Heart right ventricle (tissue), 16 donors: ENCODE results near the gene MAP2K5. TPM values are rescaled to one million over a fixed set of nuclear protein-coding genes. Genes with fewer than 3 reads are reported as not detected.

ENCODE experiments used
- ATAC-seq, 8 donors: fragments of 200-7000 bp; cut with Tn5 transposase; one replicate each; pipeline ENCODE4 v1.9.1; 2020; ENCODE audit warnings: mild to moderate bottlenecking in 8 of 8, moderate library complexity in 8 of 8, moderate number of reproducible peaks in 1 of 8
- DNase-seq, 2 donors: peaks; one replicate each; pipeline ENCODE4 v3.0.0-alpha.2; 2020
- H3K27ac ChIP-seq, 10 donors: fragments of 200-600 bp; sonication (generic) in 2 of 10; one replicate each; pipeline versions ENCODE4 v1.5.0 to v1.8.0; 2020 to 2022; ENCODE audit warnings: mild to moderate bottlenecking in 3 of 10
- H3K27me3 ChIP-seq, 7 donors: fragments of 200-600 bp; one replicate each; pipeline ENCODE4 v1.8.0; 2021 to 2022; ENCODE audit warnings: mild to moderate bottlenecking in 2 of 7
- H3K36me3 ChIP-seq, 9 donors: fragments of 200-600 bp; sonication (generic) in 1 of 9; one replicate each; pipeline versions ENCODE4 v1.5.0 to v1.8.0; 2020 to 2022; ENCODE audit warnings: mild to moderate bottlenecking in 2 of 9
- H3K4me1 ChIP-seq, 9 donors: fragments of 200-600 bp; sonication (generic) in 1 of 9; one replicate each; pipeline versions ENCODE4 v1.5.0 to v1.8.0; 2020 to 2022; ENCODE audit warnings: mild to moderate bottlenecking in 4 of 9
- H3K4me3 ChIP-seq, 10 donors: fragments of 200-600 bp; sonication (generic) in 2 of 10; one replicate each; pipeline versions ENCODE4 v1.5.0 to v1.8.0; 2020 to 2022; ENCODE audit warnings: mild to moderate bottlenecking in 7 of 10, moderate library complexity in 2 of 10
- H3K9me3 ChIP-seq, 11 donors: fragments of 200-600 bp in 10 of 11; sonication (generic) in 2 of 11; one replicate each; pipeline versions ENCODE4 v1.5.0 to v1.8.0; 2013 to 2022; ENCODE audit warnings: mild to moderate bottlenecking in 2 of 11, control low read depth in 1 of 11, moderate library complexity in 1 of 11
- WGBS, 2 donors: extraction: QIAGEN DNeasy Blood & Tissue Kit; methylation state at CpG; one replicate each; pipeline ENCODE4 v1.1.7; 2013; ENCODE audit warnings: inconsistent platforms in 1 of 2; 5-methylcytosine and 5-hydroxymethylcytosine counted together
- intact Hi-C, 10 donors: fragments of 100-400 bp; cut with DNase I; formaldehyde crosslinking; loops; one replicate each; pipeline versions ENCODE4 v1.11.1 to v1.14.2; 2022
- polyA plus RNA-seq, 2 donors: library from polyadenylated mRNA; stranded (reverse); fragments of 200-250 nt; gene quantifications; one replicate each; pipeline ENCODE4 v1.2.3, GENCODE V29; 2013
- total RNA-seq, 10 donors: library from RNA; stranded (reverse); fragmentation: NEBNext Ultra II Directional in 3 of 10; extraction: Animal tissue kit (Norgen Biotek cat#: 25700) in 3 of 10; gene quantifications; one replicate each; pipeline versions ENCODE4 v1.2.1 to v1.2.4, GENCODE V29; 2021 to 2023
- TF ChIP-seq, protein P1 (sequence below), 9 donors: fragments of 200-600 bp; sonication (generic) in 2 of 9; IDR thresholded peaks; one replicate each; pipeline versions ENCODE4 v1.5.0 to v1.8.0; 2021 to 2022; ENCODE audit warnings: antibody characterized with exemption in 9 of 9, mild to moderate bottlenecking in 5 of 9, moderate library complexity in 1 of 9
- donor health status: Arrhythmogenic right ventricular cardiomyopathy.
- donor health status: ischemic (EF 13 %, LVEDD 7.1; RV severe dilation, severe dysfunction).
- donor health status: healthy with polysubstance abuse.
- donor health status: DM: no; HTN: yes; CAD: no.
- donor health status: DM: no; HTN: no; CAD: no.
- donor health status: ischemic (EF 25% LVEDD 6.9; RV normal size, moderate dysfunction).
- donor health status: ischemic (EF 25% LVEDD 5.7; RV mildly dilated, moderate dysfunction).
- donor health status: healthy.
- donor health status: DM: yes; HTN: yes; CAD: no.
- donor health status: Ischemic cardiomyopathy.
- donor health status: ischemic (EF 35%, LVEDD 5.7; RV mildly dilated, moderate dysfunction).
- donor health status: nonischemic (EF 11% LVEDD 7.7; RV severe dilation, severe dysfunction).
- donor health status: DM: yes; HTN: yes; CAD: no.
- donor health status: PGD.
- donor health status: ischemic (EF 29% LVEDD 5.4; RV normal size, mild dysfunction).
- donor health status: nonischemic (EF 23%, LVEDD 6.1; RV moderate dilation, normal function).

Gene MAP2K5
- total and polyA plus RNA-seq, 12 donors: 7.7 to 34.3 (median 21.0) TPM

DNA sequence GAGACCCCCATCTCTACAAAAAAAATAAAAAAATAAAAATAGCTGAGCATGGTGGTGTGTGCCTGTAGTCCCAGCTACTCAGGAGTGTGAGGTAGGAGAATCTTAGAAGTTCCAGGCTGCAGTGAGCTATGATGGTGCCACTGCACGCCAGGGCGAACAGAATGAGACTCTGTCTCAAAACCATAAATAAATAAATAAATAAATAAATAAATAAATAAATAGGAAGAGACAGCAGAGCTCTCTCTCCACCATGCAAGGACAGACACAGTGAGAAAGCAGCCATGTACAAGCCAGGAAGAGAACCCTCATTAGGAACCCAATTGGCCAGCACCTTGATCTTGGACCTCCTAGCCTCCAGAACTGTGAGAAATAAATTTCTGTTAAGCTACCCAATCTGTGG, 26.9 kb upstream of the MAP2K5 start:
- Histone ChIP-seq H3K27ac (no peak overlapping the region), H3K27me3 (no peaks in the 10 kb centered on the region), H3K4me3 (no peak overlapping the region), H3K9me3 (no peaks in the 10 kb centered on the region), H3K4me1 (peaks cover 0 to 7% (median 6%) of the 10 kb centered on the region in 9 donors), H3K36me3 (peaks cover 0 to 72% (median 19%) of the 10 kb centered on the region in 9 donors)
- DNase-seq: no peak
- intact Hi-C loops: loop anchor here in 1 of 10 donors (10.0 kb wide), 1 partner anchor 319 kb away; no protein-coding TSS in a partner anchor
- WGBS, 2 donors: 97 to 100% methylated on average over 2 of the region's 2 CpGs
- TF ChIP-seq, protein P1, sequence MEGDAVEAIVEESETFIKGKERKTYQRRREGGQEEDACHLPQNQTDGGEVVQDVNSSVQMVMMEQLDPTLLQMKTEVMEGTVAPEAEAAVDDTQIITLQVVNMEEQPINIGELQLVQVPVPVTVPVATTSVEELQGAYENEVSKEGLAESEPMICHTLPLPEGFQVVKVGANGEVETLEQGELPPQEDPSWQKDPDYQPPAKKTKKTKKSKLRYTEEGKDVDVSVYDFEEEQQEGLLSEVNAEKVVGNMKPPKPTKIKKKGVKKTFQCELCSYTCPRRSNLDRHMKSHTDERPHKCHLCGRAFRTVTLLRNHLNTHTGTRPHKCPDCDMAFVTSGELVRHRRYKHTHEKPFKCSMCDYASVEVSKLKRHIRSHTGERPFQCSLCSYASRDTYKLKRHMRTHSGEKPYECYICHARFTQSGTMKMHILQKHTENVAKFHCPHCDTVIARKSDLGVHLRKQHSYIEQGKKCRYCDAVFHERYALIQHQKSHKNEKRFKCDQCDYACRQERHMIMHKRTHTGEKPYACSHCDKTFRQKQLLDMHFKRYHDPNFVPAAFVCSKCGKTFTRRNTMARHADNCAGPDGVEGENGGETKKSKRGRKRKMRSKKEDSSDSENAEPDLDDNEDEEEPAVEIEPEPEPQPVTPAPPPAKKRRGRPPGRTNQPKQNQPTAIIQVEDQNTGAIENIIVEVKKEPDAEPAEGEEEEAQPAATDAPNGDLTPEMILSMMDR (IDR thresholded peaks at IDR 0.05): no peak
- no peak for ATAC-seq

DNA sequence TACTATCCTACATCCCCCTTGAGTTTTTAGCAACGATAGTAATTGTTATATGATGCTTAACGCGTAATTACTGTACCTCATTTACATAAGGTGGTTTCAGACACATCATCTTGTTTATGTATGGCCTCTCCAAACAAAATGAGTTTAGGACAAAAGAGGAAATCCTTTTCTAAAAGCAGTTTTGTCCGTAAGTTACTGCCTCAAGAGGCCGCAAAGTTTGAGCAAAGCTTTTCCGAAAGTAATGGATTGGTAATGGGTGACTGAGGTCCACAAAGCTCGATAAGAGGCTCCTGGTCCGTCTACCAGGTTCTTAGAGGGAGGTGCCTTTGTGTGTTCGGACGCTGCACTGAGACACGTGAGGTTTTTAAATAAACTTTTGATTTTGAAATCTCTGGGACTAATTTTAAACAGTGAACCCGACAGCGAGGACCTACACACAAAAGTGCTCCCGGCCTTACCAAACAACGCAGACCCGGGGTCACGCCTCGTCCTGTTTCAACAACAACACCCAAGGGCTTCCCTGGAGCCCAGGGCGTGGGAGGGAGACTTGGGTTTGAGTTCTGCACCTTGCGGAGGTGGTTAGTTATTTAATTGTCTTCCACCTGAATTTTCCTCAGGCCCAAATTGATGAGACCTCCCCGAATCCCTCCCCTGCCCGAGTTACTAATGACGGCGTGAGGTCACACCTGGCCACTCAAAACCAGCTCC, 22.0 kb upstream of the MAP2K5 start:
- peak in 4 of 8 donors; percentile 1 to 7 (median 4) for ATAC-seq

DNA sequence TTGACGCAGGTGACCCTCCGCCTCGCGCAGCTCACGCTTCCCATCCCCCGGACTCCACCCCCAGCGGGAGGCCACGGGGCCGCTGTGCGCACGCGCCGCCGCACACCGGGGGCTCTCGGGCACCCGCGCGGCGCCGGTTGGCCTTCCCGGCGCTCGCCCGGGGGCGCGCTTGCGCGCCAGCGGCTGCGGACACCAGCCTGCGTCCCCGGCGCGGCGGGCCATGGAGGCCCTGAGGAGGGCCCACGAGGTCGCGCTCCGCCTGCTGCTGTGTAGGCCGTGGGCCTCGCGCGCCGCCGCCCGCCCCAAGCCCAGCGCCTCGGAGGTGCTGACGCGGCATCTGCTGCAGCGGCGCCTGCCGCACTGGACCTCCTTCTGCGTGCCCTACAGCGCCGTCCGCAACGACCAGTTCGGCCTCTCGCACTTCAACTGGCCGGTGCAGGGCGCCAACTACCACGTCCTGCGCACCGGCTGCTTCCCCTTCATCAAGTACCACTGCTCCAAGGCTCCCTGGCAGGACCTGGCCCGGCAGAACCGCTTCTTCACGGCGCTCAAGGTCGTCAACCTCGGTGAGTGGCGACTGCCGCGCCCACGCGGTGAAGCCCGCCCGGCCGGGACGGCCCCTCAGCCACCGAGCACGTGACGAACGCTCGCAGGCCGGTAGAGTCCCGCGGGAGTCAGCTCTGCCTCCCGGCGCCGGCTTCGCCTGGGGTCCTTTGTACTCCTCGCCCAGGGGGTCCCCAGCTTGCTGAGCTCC, 21.3 kb upstream of the MAP2K5 start, which contains the start of gene C15orf61:
TSS of gene C15orf61 (plus strand) at position 103 of the 754 bp plus-strand sequence. CDS start at position 221, 118 bp downstream.
- peak; percentile 82 to 89 for DNase-seq
- H3K4me3 ChIP-seq: peak within 1 kb of the TSS; percentile 55 to 82 (median 76)
- peak; percentile 90 to 95 (median 92) for ATAC-seq
- H3K4me1 ChIP-seq: peaks cover 0 to 40% (median 29%) of the 10 kb centered on the region in 9 donors
- H3K9me3 ChIP-seq: no peaks in the 10 kb centered on the region
- intact Hi-C loops: loop anchor here in 4 of 10 donors (1.0 to 10.0 kb wide), 4 partner anchors 21 to 316 kb away; partner anchors contain the start of gene MAP2K5 (in 3 of the 4)
- WGBS, 2 donors: 1% methylated on average over 89 to 94 of the region's 94 CpGs
- H3K36me3 ChIP-seq: peaks cover 0 to 19% (median 0%) of the 10 kb centered on the region in 9 donors
- H3K27ac ChIP-seq: peak within 1 kb of the TSS; percentile 92 to 99 (median 97)
- TF ChIP-seq, protein P1 (IDR thresholded peaks at IDR 0.05): peak in 3 of 9 donors; percentile 6 to 25 (median 21)
- H3K27me3 ChIP-seq: no peaks in the 10 kb centered on the region

More for the DNA sequence above, 22.0 kb upstream of the MAP2K5 start:
- H3K4me3 ChIP-seq: peak overlapping the region; percentile 37 to 82 (median 76)
- 22 to 26% methylated on average over 24 of the region's 24 CpGs for WGBS, 2 donors
- H3K36me3 ChIP-seq: peaks cover 0 to 24% (median 0%) of the 10 kb centered on the region in 9 donors
- TF ChIP-seq, protein P1 (IDR thresholded peaks at IDR 0.05): no peak
- H3K27ac ChIP-seq: peak overlapping the region; percentile 92 to 99 (median 97)
- intact Hi-C loops: loop anchor here in 4 of 10 donors (1.0 to 10.0 kb wide), 4 partner anchors 22 to 317 kb away; partner anchors contain the start of gene MAP2K5 (in 3 of the 4)
- no peak for DNase-seq
- peaks cover 0 to 40% (median 29%) of the 10 kb centered on the region in 9 donors for H3K4me1 ChIP-seq
- no peaks in the 10 kb centered on the region for H3K27me3 ChIP-seq
- H3K9me3 ChIP-seq: no peaks in the 10 kb centered on the region
